ENCODE results near the gene CNTN4.

GRCh38 chr3:2686816-2687502, 588.3 kb downstream of the CNTN4 start:
- TF ChIP-seq POLR2A (IDR thresholded peaks at IDR 0.05; ENCODE audit: low read depth) (no peak), POLR2AphosphoS5 (IDR thresholded peaks at IDR 0.05) (no peak)
